Measurements from ENCODE around the gene LIPC. TPM values are rescaled to one million over a fixed set of nuclear protein-coding genes. Genes with fewer than 3 reads are reported as not detected.

Gene LIPC
- polyA plus RNA-seq, 1 donor (not counting 4 experiments of a cell fraction or from before 2014, with no cell fraction given): not detected

GRCh38 chr15:58406811-58407210 is 25.0 kb upstream of the LIPC start:
- FAIRE-seq: no peak
- dilution Hi-C loops (cut with MboI; ENCODE audit: extremely low pct_ligation_motif_present, low sequenced_read_pairs): no loop called here
- no peak overlapping the region for H3K4me3 ChIP-seq (ENCODE audit: control insufficient read depth in 2 of 3, extremely low read depth in 1 of 3, insufficient read depth in 2 of 3, low read depth in 1 of 3, low read length in 3 of 3)

GRCh38 chr15:58407236-58407775 is 24.5 kb upstream of the LIPC start:
- peaks cover 6% of the 10 kb centered on the region for H3K4me1 ChIP-seq (ENCODE audit: control insufficient read depth, extremely low read depth, insufficient read depth, low read length)
- H3K27me3 ChIP-seq (ENCODE audit: control insufficient read depth, extremely low read depth, insufficient read depth, low read length): no peaks in the 10 kb centered on the region
- H3K9me3 ChIP-seq (ENCODE audit: control insufficient read depth, low read depth, low read length): no peaks in the 10 kb centered on the region
- H3K4me3 ChIP-seq (ENCODE audit: control insufficient read depth in 2 of 3, extremely low read depth in 1 of 3, insufficient read depth in 2 of 3, low read depth in 1 of 3, low read length in 3 of 3): no peak overlapping the region
- FAIRE-seq (no peak), DNase-seq (ENCODE audit: low read depth, low spot score) (no peak)
- H2AFZ ChIP-seq (ENCODE audit: control insufficient read depth, low read length): no peak overlapping the region
- no peaks in the 10 kb centered on the region for H4K20me1 ChIP-seq (ENCODE audit: control insufficient read depth, extremely low read depth, insufficient read depth, low read length)
- TF ChIP-seq EZH2 (IDR thresholded peaks at IDR 0.05; ENCODE audit: low read length): no peak
- TF ChIP-seq CTCF (optimal IDR thresholded peaks at IDR 0.05 in 1 of 3, IDR thresholded peaks at IDR 0.05 in 1 of 3, conservative IDR thresholded peaks at IDR 0.05 in 1 of 3; ENCODE audit: extremely low read depth in 1 of 3, insufficient read depth in 2 of 3, low read length in 3 of 3): no peak
- H3K9me1 ChIP-seq (ENCODE audit: control insufficient read depth, extremely low read depth, insufficient read depth, low read length): no peaks in the 10 kb centered on the region
- H3K27ac ChIP-seq (ENCODE audit: control insufficient read depth, insufficient read depth, low read length): no peak overlapping the region
- no peak overlapping the region for H3K4me2 ChIP-seq (ENCODE audit: control insufficient read depth, extremely low read depth, insufficient read depth, low read depth, low read length)
- H3K9ac ChIP-seq (ENCODE audit: control insufficient read depth, extremely low read depth, insufficient read depth, low read length): no peak overlapping the region
- H3K36me3 ChIP-seq (ENCODE audit: control insufficient read depth in 2 of 2, extremely low read depth in 1 of 2, insufficient read depth in 2 of 2, low read length in 2 of 2): no peaks in the 10 kb centered on the region
- dilution Hi-C loops (cut with MboI; ENCODE audit: extremely low pct_ligation_motif_present, low sequenced_read_pairs): no loop called here
- H3K79me2 ChIP-seq (ENCODE audit: control insufficient read depth, insufficient read depth, low read length): no peaks in the 10 kb centered on the region

More at GRCh38 chr15:58406811-58407210, 25.0 kb upstream of the LIPC start:
- H3K4me1 ChIP-seq (ENCODE audit: control insufficient read depth, extremely low read depth, insufficient read depth, low read length): peaks cover 11% of the 10 kb centered on the region
- H3K27ac ChIP-seq (ENCODE audit: control insufficient read depth, insufficient read depth, low read length): no peak overlapping the region
- DNase-seq (ENCODE audit: low read depth, low spot score): no peak
- no peak overlapping the region for H3K9ac ChIP-seq (ENCODE audit: control insufficient read depth, extremely low read depth, insufficient read depth, low read length)
- no peaks in the 10 kb centered on the region for H3K36me3 ChIP-seq (ENCODE audit: control insufficient read depth in 2 of 2, extremely low read depth in 1 of 2, insufficient read depth in 2 of 2, low read length in 2 of 2)
- no peaks in the 10 kb centered on the region for H3K79me2 ChIP-seq (ENCODE audit: control insufficient read depth, insufficient read depth, low read length)
- H3K4me2 ChIP-seq (ENCODE audit: control insufficient read depth, extremely low read depth, insufficient read depth, low read depth, low read length): no peak overlapping the region
- H3K27me3 ChIP-seq (ENCODE audit: control insufficient read depth, extremely low read depth, insufficient read depth, low read length): no peaks in the 10 kb centered on the region
- H2AFZ ChIP-seq (ENCODE audit: control insufficient read depth, low read length): no peak overlapping the region
- no peaks in the 10 kb centered on the region for H3K9me1 ChIP-seq (ENCODE audit: control insufficient read depth, extremely low read depth, insufficient read depth, low read length)
- H3K9me3 ChIP-seq (ENCODE audit: control insufficient read depth, low read depth, low read length): no peaks in the 10 kb centered on the region
- H4K20me1 ChIP-seq (ENCODE audit: control insufficient read depth, extremely low read depth, insufficient read depth, low read length): no peaks in the 10 kb centered on the region
- TF ChIP-seq EZH2 (IDR thresholded peaks at IDR 0.05; ENCODE audit: low read length) (no peak), CTCF (optimal IDR thresholded peaks at IDR 0.05 in 1 of 3, IDR thresholded peaks at IDR 0.05 in 1 of 3, conservative IDR thresholded peaks at IDR 0.05 in 1 of 3; ENCODE audit: extremely low read depth in 1 of 3, insufficient read depth in 2 of 3, low read length in 3 of 3) (no peak)
